HPDE6-E6E7 (cell line): Measurements from ENCODE around the gene ZNF442.
"Not testable (repeated sequence)": the region's sequence is repeated elsewhere in the genome, so short reads cannot be mapped to it uniquely, and the experiment has no call there.

ENCODE experiments used
- DNase-seq: peaks from one replicate; pipeline ENCODE4 v3.0.0; 2011; ENCODE audit warnings: missing footprints; ENCODE audit errors: extremely low spot score

Gene ZNF442

DNA sequence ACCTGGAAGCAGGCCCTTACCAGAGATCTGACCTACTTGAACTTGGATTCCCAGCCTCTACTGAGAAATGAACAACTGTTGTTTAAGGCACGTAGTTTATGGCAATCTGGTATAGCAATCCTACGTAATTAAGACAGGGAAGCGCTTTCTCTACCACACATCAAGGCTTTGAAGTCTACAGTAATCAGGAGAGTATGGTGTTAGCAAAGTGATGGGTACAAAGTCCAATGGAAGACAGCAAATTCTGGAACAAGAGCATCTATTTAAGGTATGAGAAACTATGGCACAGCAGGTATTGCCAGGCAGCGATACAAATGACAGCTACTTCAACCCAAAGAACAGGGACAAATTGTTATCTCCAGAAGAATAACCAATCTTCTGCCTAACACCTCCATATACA, 35.1 kb downstream of the ZNF442 start:
- no peak for DNase-seq

DNA sequence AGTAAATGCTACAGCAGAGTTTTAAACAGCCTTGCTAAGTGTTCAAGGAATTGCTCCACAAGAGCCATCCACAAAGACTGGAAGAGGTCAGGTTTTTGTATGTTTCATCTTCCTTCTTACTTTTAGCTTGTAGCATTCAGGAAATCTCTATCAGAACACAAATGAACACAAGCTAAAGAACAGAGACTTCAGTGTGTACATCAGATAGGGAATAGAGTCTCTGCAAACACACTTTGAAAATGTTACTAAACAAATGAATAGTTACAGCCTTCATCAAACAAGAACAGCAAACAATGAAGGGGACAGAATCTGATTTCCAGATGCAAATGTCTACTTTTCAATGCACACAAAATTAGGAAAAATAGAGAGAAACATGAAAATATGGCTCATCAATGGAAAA, 39.8 kb downstream of the ZNF442 start:
- DNase-seq = no peak

DNA sequence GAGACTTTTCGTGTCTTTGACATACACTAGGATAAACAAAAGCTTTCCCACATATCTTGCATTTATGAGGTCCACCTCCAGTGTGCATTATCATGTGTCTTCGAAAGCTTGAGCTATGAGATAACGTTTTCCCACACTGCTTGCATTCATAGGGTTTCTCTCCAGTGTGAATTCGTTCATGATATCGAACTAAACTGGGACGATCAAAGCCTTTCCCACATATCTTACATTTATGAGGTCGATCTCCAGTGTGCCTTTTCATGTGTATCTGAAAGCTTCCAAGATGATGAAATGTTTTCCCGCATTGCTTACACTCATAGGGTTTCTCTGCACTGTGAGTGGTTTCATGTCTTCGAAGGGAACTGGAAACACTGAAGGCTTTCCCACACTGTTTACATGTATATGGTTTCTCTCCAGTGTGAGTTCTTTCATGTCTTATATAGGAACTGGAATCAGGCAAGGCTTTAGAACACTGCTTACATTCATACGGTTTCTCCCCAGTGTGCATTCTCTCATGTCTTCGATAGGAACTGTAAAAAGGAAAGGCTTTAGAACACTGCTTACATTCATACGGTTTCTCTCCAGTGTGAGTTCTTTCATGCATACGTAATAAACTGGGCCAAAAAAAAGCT, 46.6 kb downstream of the ZNF442 start:
- no peak for DNase-seq

DNA sequence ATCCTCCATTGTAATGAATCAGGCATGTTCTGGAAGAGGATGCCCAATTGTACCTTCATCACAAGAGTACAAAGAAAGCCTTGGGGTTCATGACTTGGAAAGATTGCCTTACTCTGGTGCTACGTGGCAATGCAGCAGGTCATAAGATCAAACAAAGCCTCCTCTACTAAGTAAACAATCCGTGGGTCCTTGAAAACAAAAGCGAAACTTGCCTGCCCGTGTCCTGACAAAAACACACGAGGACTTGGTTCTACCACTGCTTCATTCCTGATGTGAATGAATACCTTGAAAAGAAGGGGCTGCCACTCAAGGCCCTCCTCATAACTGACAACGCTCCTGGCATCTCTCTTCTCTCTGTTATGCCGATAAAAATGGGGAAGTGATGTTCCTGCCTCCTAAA, 50.9 kb downstream of the ZNF442 start:
- DNase-seq = no peak

GRCh38 chr19:12308891-12309290, 56.6 kb downstream of the ZNF442 start:
- not testable (repeated sequence) for DNase-seq
